T1000 (cell line): ENCODE data around the gene PLEKHA6.
"Not testable (repeated sequence)": the region's sequence is repeated elsewhere in the genome, so short reads cannot be mapped to it uniquely, and the experiment has no call there.

Experiments used
- DNase-seq: peaks from one replicate; lab custom pipeline; 2025; ENCODE audit warnings: mixed read lengths; lab: John Stamatoyannopoulos, UW

PLEKHA6 gene

GRCh38 chr1:204335533-204335932 lies 24.2 kb downstream of the PLEKHA6 start:
- no peak for DNase-seq

GRCh38 chr1:204335085-204335484 lies 24.6 kb downstream of the PLEKHA6 start:
- DNase-seq: no peak

GRCh38 chr1:204334455-204334854 lies 25.3 kb downstream of the PLEKHA6 start:
- no peak for DNase-seq

GRCh38 chr1:204333427-204333826 lies 26.3 kb downstream of the PLEKHA6 start:
- DNase-seq: no peak

- DNase-seq: no peak
Observed at GRCh38 chr1:204331847-204332487, 27.8 kb downstream of the PLEKHA6 start.

GRCh38 chr1:204331275-204331674 lies 28.5 kb downstream of the PLEKHA6 start:
- DNase-seq: no peak

- DNase-seq: not testable (repeated sequence)
Observed at GRCh38 chr1:204327870-204328269, 31.9 kb downstream of the PLEKHA6 start.

- DNase-seq: no peak
Observed at GRCh38 chr1:204327359-204327758, 32.4 kb downstream of the PLEKHA6 start.

GRCh38 chr1:204326771-204327300 lies 32.9 kb downstream of the PLEKHA6 start:
- no peak for DNase-seq

GRCh38 chr1:204325944-204326343 lies 33.8 kb downstream of the PLEKHA6 start:
- no peak for DNase-seq

- peak; percentile 27 for DNase-seq
Observed at GRCh38 chr1:204323887-204324286, 35.8 kb downstream of the PLEKHA6 start.

- DNase-seq: no peak
Observed at GRCh38 chr1:204322339-204322868, 37.3 kb downstream of the PLEKHA6 start.

GRCh38 chr1:204321665-204322064 lies 38.1 kb downstream of the PLEKHA6 start:
- no peak for DNase-seq

- no peak for DNase-seq
Observed at GRCh38 chr1:204321051-204321450, 38.7 kb downstream of the PLEKHA6 start.

- DNase-seq: peak; percentile 46
Observed at GRCh38 chr1:204320382-204320804, 39.3 kb downstream of the PLEKHA6 start.

- DNase-seq: peak; percentile 69
Observed at GRCh38 chr1:204319462-204319861, 40.3 kb downstream of the PLEKHA6 start.

- DNase-seq: no peak
Observed at GRCh38 chr1:204319027-204319426, 40.7 kb downstream of the PLEKHA6 start.

GRCh38 chr1:204318324-204318723 lies 41.4 kb downstream of the PLEKHA6 start:
- no peak for DNase-seq

GRCh38 chr1:204317170-204317569 lies 42.6 kb downstream of the PLEKHA6 start:
- DNase-seq: no peak

- no peak for DNase-seq
Observed at GRCh38 chr1:204316164-204316563, 43.6 kb downstream of the PLEKHA6 start.

GRCh38 chr1:204314893-204315658 lies 44.7 kb downstream of the PLEKHA6 start:
- DNase-seq: no peak

GRCh38 chr1:204314171-204314892 lies 45.4 kb downstream of the PLEKHA6 start:
- no peak for DNase-seq
